SH-SY5Y (cell line): ENCODE measurements around the gene COL9A1.

ENCODE experiments used
- GATA2 ChIP-seq: IDR thresholded peaks from 2 replicates; pipeline ENCODE4 v1.6.1; 2011; ENCODE audit warnings: mild to moderate bottlenecking, low read depth, low read length
- GATA3 ChIP-seq: IDR thresholded peaks from 2 replicates; pipeline ENCODE4 v1.6.1; 2011; ENCODE audit warnings: low read depth, mild to moderate bottlenecking, low read length, moderate library complexity

COL9A1 gene

DNA sequence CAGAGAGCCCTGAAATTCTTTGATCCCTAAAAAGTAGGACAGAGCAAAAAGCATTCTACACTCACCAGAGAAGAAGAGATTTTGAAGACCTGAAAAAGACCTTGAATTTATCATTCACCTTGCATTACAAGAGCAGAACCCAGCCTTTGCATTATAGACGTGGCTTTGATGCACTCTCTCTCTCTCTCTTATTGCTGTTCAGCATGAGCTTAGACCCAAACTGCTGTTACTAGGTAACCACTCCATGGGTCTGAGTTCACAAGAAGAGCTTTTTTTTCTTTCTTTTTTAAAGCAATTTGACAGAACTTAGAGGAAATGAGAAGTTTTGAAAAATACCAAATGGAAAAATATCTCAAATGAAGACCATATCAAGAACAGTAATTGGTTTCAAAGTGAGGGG is 44.4 kb downstream of the COL9A1 start:
- no peak for TF ChIP-seq GATA3
- no peak for TF ChIP-seq GATA2

DNA sequence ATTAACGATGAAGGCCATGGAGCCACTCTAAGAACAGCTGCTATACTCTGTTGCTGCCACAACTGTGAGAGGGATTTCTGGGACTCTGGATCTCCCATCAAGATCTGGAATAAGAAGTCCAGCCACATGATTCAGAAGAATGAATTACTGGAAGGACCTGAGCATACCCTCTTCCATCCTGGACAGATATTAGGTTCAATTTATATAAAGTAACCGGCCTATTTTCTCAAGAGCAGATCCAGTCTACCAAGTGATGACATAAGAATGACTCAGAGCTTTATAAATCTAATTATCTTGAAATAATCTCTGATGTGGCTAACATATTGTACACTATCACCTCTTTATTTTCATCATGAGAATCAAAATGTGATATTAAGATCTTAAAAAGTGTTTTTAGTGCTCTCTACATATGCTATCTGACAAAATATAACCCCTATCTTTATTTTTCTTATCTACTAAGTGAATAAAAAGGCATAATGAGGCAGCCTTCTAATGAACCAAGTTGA is 45.1 kb downstream of the COL9A1 start:
- TF ChIP-seq GATA2 (no peak), GATA3 (no peak)

DNA sequence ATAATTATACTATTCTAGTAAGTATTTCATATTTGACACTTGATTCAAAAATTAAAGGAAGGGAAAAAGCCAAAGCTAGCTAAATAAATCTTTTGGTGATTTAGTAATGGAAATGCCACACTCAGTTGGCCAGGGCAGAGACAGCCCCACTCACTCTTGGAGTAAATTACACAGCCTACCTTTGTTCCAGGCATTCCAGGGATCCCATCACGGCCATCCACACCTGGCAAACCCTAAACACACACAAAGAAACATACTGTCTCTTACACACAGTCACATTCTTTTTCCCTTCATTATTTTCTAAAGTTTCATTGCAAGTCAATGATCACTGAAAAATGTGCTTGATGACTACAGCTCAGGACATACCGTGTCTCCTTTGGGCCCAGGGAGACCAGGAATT is 48.1 kb downstream of the COL9A1 start:
- no peak for TF ChIP-seq GATA3
- TF ChIP-seq GATA2: no peak

DNA sequence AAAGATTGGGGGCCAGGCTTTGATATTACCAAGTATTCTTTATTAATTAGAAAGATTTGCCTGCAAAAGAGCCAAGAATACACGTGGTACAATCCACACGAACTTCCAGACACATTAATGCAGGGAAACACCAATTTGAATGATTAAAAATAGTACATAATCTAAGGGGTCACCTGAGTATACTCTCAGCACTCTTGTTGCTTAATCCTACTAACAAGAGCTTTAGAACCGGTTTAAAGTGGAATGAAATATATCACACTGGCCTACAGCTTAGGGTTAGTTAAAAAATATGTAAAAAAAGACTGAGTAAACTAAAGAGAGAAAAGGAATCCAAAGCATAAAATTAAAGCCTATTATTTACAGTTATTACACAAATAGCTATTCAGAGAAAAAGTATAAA is 49.0 kb downstream of the COL9A1 start:
- TF ChIP-seq GATA3 (no peak), GATA2 (no peak)

DNA sequence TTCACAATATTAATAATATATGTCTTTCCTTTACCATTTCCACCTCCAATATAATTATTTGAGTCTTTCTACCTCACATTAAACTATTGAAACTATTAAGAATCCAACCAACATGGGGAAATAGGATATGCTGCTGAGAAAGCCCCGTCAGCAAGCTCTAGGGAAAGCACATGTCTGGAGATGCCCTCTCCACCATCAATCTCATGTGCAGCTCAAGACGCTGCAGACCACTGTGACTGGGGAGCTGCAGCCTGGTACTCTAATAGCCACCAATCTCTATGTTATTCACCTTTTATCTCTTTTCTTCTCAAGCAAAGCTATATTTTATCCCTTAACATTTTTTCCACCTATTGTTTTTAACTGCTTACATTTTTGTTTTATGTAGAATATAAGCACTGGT is 50.3 kb downstream of the COL9A1 start:
- TF ChIP-seq GATA3: no peak
- TF ChIP-seq GATA2: no peak

DNA sequence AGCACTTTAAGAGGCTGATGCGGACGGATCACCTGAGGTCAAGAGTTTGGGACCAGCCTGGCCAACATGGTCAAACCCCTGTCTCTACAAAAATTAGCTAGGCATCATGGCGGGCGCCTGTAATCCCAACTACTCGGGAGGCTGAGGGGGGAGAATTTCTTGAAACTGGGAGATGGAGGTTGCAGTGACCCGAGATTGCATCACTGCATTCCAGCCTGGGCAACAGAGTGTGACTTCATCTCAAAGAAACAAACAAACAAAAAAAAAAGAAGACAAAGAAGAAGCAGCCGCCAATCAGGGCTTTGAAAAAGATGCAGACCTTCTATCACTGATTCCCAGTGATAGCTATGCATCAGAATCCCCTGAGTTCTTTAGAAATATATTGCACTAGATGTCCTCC is 56.8 kb downstream of the COL9A1 start:
- TF ChIP-seq GATA2: no peak
- TF ChIP-seq GATA3: no peak

DNA sequence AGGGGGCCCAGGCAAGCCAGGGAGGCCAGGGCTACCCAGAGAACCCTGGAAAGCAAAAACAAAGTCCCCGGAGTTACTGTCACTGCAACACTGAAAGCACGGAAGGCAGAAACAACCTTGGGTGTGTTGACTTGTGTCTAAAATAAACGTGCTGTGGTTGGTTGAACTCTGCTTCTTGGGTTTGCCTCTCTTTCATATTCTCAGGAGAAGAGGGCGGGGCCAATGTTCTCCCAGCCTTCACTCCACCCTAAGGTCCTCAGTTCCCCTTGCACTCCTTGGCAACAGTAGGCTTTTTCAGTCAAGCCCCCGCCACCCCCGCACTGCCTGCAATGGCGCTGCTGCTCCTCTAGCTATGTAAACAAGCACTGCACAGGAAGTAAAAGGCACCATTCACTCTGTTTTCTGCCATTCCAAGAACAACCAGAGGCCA is 60.9 kb downstream of the COL9A1 start:
- TF ChIP-seq GATA2 (no peak), GATA3 (no peak)

DNA sequence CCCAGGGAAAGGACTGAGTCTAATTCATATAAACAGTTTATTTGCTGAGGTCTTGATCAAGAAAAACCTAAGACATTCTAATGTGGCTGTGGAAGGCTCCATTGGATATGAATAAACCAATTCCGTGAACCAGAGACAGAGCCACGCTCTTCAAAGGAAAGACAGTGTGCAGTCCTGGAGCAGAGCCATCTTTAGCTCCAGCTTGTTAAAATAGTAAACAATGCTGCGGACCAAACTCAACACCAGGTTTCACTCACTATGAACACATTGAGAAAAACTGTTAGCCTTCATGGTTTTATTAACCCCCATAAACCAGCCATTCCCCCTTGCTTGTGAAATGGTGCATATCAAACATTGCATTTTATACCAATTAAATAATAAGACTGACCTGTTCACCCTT is 61.9 kb downstream of the COL9A1 start:
- TF ChIP-seq GATA3: no peak
- no peak for TF ChIP-seq GATA2

DNA sequence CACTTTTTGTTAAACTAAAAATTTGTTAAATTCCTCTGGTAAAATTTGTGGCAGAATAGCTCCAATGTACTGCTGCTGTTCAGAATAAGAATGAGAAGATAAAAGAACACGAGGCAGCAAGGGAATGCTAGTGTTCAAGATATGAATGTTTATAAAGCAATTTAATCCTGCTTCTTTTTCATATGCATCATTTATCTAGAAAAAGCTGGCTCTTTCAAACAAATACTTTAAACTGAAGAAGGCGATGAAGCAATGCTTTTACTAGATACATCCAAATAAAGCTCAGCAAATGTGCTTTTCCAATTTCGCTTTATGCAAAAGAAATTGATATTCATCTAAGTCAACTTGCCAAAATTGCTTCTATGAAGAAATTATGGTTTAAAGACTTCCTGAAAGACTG is 66.5 kb downstream of the COL9A1 start:
- TF ChIP-seq GATA2 (no peak), GATA3 (no peak)

DNA sequence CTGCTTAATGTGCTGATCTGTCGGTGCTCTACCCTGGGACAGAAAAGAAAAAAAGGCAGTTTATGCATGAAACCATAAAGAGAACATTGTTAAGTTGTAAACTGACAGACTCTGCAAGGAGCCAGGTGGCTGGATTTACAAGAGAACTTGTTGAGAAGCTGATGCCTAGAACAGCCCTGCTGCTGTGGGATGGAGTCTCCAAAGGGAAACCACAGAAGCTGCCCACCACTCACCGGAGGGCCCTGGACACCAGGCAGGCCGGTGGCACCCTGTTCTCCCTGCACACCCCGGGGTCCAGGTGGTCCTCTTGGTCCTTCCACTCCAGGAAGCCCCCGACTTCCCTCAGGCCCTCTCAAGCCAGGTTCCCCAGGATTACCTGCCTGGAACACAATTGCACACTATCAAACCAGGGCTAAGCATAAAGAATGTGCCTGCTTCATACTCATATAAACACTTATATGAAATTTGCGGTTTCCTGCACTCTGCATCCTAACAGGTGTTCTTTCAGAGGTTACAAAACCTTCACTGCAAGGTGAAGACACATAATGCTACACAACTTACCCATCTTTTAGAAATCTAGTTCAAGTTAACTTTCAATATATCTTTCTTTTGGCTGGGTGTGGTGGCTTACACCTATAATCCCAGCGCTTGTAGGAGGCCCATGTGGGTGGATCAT is 68.2 kb downstream of the COL9A1 start:
- TF ChIP-seq GATA3 (no peak), GATA2 (no peak)

DNA sequence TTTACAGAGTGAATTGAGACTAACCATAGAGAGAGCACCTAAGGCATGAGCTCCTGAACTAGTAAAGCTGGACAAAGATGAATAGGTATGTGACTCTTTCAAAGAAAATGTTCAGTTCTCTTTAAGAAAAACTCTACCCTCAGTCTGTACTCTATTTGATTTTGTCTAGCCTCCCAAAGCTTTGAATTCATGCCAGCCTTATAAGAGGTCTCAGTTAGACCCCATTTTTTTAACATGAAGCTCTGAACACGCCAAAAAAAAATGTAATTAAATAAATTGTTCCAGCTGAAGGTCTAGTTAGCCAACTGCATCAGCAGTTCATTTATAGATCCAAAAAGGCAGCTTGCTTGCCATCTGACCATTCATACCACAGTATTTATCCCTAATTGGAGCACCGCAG is 71.6 kb downstream of the COL9A1 start:
- no peak for TF ChIP-seq GATA2
- TF ChIP-seq GATA3: no peak

DNA sequence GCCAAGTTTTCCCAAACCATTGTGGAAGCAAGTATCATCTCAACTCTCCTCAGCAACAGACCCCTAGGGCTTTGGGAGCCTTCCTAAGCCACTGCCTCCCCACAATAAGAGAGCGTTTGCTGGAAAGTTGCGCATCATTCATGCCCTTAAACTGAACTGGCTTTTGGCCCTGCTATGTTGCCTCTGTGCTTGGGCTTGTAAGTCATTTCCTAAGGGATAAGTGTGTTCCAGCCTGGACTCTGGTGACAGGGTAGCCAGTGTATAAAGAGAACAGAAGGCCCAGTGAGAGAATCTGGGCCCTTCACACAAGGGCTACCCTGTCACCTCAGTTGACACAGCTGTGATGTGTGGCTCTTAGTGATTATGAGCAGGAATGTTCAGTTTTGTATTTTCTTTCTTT is 77.8 kb downstream of the COL9A1 start:
- no peak for TF ChIP-seq GATA2
- no peak for TF ChIP-seq GATA3

DNA sequence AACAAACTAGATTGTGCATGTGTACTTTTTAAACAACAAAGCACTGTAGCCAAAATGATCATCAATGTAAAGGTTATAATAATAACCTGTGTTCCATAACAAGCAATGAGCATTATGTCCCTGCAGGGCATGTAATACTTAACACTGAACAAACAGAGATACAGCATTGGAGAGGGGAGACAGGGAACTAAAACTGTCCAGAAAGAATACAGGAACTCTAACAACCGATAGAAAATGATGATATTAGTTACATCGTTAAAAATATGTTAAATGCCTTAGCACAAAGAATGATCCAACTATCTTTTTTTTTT is 80.5 kb downstream of the COL9A1 start:
- TF ChIP-seq GATA3 (no peak), GATA2 (no peak)

DNA sequence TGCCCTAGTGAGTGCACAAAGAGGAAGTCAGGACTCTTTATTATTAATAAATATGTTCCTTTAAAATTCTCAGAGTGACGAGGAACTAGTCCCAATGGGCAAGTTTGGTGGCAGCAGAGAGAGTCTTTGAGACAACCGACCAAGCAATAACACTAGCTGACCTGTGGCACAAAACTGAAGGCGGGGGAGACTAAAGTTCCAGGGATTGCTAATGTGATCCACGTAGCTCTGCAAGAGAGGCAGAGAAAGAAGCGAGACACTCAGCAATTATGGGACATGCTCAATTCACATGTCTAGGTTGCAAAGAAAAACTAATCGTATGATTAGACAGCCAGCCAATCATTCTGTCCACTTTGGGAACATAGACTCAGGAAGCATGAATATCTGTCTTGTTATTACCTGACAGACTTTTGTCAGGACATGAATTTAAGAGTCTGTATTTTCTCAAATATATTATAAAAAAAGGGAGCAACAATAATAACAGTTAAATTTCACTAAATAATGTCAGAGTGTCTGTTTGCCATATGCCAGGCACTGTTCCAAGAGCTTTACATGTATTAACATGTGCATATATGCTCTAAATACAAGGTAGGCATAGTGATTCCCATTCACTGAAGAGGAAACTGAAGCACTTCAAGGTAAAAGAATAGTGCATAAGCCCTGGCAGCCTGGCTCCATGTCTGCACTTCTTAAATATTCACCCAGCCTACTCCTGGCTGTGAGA is 81.0 kb downstream of the COL9A1 start:
- TF ChIP-seq GATA2 (no peak), GATA3 (no peak)

DNA sequence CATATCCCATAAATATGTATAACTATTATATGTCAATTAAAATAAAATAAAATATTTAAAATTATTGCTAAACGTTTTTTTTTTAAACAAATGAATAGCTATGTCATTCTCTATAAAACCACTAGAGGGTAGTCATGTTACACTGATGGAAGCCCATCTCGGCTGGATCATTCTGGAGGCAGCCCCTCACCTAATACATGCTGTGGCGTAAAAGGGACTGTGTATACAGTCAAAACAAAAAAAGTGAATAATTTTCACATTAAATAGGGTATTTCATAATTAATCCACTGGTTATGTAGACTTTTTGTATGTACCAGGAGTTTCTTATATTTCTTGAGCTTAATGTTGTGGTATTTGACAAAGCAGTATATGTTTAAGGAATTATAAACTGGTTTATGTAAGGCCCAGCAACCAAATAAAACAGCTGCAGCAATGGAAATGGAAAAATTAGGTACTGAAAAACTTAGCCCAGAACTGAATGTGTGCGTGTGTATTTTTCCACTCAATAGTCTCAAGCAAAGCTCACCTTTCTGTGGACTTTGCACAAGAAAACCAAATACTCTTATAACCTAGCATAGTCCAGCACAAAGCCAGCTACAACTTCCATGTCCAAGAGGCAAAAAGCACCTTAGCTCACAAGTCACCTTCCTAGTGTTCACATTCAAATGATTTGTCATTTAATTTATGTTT is 81.7 kb downstream of the COL9A1 start:
- TF ChIP-seq GATA2: no peak
- TF ChIP-seq GATA3: no peak
